Measurements from ENCODE around the gene RARA. TPM values are rescaled to one million over a fixed set of nuclear protein-coding genes. Genes with fewer than 3 reads are reported as not detected.
"Not testable (repeated sequence)": the region's sequence is repeated elsewhere in the genome, so short reads cannot be mapped to it uniquely, and the experiment has no call there.

Gene RARA
- total and polyA plus RNA-seq, 2 experiments from 2014 or later = 7.4 to 15.9 TPM

DNA sequence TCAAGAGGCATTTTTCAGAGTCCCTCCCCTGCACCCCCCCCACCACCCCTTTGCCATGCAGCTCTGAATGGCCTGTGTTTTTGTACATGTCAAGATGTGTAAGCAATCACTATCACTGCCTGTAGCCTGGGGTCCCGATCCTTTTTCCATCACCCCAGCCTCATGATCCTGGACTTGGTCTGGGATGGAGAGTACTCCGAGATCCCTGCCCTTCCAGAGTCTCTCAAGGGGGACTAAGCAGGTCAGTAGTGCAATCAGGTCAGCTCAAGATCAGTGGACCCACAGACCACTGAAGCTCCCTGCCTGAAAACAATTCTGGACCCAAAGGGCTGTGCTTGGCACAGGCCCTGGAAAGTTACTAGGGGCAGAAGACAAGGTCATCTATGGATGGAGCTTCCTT is 63.1 kb downstream of the RARA start (continued):
- TF ChIP-seq ZNF462 (CRISPR knock-in tag; IDR thresholded peaks at IDR 0.05) (no peak), ZNF331 (CRISPR knock-in tag; IDR thresholded peaks at IDR 0.05; ENCODE audit: low read depth) (no peak), REST (IDR thresholded peaks at IDR 0.05; ENCODE audit: unreplicated experiment) (no peak), CREB1 (CRISPR knock-in tag; IDR thresholded peaks at IDR 0.05; ENCODE audit: low read depth) (no peak), STAT1 (IDR thresholded peaks at IDR 0.05; ENCODE audit: unreplicated experiment) (no peak), NANOG (IDR thresholded peaks at IDR 0.05; ENCODE audit: borderline replicate concordance) (no peak)

DNA sequence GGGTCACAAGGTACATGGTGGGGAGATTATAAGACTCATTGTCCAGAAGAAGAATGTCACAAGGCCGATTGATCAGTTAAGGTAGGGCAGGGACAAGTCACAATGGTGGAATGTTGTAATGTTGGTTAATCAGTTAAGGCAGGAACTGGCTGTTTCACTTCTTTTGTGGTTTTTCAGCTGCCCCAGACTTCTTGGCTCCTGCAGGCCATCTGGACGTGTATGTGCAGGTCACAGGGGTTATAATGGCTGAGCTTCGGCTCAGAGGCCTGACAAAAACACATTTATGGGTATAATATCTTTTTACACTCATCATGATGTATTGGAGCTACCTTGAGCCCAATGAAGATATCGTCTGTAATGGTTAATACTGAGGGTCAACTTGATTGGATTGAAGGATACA is 63.7 kb downstream of the RARA start:
- not testable (repeated sequence) for H3K4me1 Mint-ChIP-seq; H3F3A ChIP-seq (replicated peaks; ENCODE audit: low read depth); H3K9me2 ChIP-seq (ENCODE audit: insufficient read depth); H3K79me2 ChIP-seq (replicated peaks; ENCODE audit: insufficient read depth); H3K4me1 ChIP-seq (ENCODE audit: insufficient read depth); H4K20me1 ChIP-seq (replicated peaks; ENCODE audit: insufficient read depth); DNase-seq (ENCODE audit: low spot score); H3K4me2 ChIP-seq; H3K4me3 Mint-ChIP-seq; ATAC-seq; H2AFZ ChIP-seq; H3K27ac Mint-ChIP-seq; H3K4me3 ChIP-seq; H3K27me3 ChIP-seq (ENCODE audit: insufficient read depth); H3K36me3 ChIP-seq (ENCODE audit: insufficient read depth); H3K27ac ChIP-seq (ENCODE audit: low read depth)
- Mint-ChIP-seq H3K27me3 (ENCODE audit: insufficient read depth, low read depth, poor library complexity) (peaks cover 16% of the 10 kb centered on the region), H3K36me3 (ENCODE audit: low read depth) (peaks cover 11% of the 10 kb centered on the region; the same call in 2 of the 3 replicates), H3K9me3 (peaks cover 14% of the 10 kb centered on the region)
